Mammary epithelial cell (primary cell): ENCODE data around the gene TSSC4.

Experiments used
- CTCF ChIP-seq, 2 donors: IDR thresholded peaks in 1 of 2; conservative IDR thresholded peaks in 1 of 2; 2 replicates each; pipeline ENCODE4 v1.5.1; 2011 to 2012; ENCODE audit warnings: inconsistent platforms in 2 of 2, low read length in 2 of 2, mild to moderate bottlenecking in 2 of 2, control low read depth in 1 of 2, low read depth in 1 of 2; ENCODE audit not compliant: insufficient read depth in 1 of 2; ENCODE audit errors: extremely low read depth in 1 of 2
- EZH2 ChIP-seq: IDR thresholded peaks from 2 replicates; pipeline ENCODE4 v1.6.1; 2012; ENCODE audit warnings: low read length, inconsistent platforms, borderline replicate concordance

GRCh38 chr11:2436013-2436520, 35.5 kb downstream of the TSSC4 start:
- TF ChIP-seq CTCF (conservative IDR thresholded peaks at IDR 0.05 in 1 of 2, IDR thresholded peaks at IDR 0.05 in 1 of 2; ENCODE audit: extremely low read depth in 1 of 2, insufficient read depth in 1 of 2, low read depth in 1 of 2, low read length in 2 of 2) (no peak), EZH2 (no peak)
